HG03159 (cell line): ENCODE data around the gene PRPSAP1.

ENCODE experiments used
- ATAC-seq: cut with Tn5 transposase; IDR thresholded peaks from one replicate; pipeline ENCODE4 v1.9.1; 2021; ENCODE audit warnings: mild to moderate bottlenecking, moderate library complexity; ENCODE audit not compliant: unreplicated experiment

The PRPSAP1 gene

DNA sequence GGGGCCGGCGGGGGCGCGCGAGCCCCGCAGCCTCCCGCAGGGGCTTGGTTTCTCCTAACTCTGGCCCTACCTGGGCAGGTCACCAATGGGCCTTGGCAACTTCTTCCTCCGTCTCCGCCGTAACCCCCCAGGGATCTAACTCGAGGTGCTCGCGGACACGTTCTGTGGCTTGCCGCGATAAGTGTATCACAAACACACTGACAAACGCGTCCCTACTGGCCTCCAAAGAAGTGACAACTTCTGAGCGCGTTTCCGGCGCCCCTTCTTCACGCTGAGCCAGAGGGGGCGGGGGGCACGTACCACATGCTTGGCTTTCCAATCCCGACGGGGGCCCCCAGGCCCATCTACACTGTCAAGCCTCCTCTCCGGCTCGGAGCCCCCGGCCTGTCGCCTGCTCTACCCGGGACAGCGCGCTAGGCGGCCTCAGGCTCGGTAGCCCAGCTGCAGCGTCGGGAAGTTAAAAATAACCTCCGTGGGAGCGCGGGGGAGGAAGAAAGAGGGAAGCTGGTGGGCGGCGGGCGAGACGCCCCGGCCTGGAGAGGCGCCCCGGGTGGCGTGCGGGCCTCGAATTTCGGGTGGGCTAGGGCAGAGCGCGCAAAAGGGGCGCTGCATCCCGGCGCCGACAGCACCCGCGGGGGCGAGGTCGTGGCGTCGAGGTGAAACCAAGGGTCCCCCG is 30.0 kb upstream of the PRPSAP1 start:
- peak; percentile 16 for ATAC-seq

DNA sequence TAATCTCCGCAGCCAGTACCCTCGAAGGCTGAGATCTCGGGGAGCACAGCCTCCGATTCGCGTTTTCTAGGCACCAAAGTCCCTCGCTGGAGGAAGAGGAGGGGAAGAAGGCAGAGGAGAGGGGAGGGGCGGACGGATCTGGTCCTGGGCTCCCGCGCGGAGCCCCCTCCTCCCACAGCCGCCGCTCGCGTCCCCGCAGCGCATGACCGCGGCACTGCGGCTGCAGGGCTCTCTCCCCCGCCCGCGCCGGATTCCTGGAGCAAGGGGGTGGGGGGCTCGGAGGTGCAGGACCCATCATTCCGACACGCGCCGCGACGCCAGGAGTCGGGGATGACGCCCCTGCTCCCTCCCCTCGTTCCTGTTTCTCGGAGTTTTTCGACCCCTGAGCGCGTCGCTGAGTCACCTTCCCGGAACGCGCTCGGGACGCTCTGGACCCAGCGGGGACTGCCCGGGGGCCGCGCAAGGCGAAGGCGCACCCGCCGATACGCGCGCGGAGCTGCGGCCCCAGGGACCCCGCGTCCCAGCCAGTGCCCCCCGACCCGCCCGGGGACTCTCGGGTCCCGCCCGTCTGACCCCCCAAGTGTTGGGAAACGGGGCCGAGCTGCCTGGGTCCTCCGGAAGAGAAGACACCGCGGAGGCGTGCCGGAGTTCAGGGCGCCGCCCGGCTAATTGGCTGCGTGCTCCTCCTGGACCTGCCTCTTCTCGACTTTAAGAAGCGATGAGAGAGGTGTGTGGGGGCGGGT is 29.3 kb upstream of the PRPSAP1 start:
- no peak for ATAC-seq

DNA sequence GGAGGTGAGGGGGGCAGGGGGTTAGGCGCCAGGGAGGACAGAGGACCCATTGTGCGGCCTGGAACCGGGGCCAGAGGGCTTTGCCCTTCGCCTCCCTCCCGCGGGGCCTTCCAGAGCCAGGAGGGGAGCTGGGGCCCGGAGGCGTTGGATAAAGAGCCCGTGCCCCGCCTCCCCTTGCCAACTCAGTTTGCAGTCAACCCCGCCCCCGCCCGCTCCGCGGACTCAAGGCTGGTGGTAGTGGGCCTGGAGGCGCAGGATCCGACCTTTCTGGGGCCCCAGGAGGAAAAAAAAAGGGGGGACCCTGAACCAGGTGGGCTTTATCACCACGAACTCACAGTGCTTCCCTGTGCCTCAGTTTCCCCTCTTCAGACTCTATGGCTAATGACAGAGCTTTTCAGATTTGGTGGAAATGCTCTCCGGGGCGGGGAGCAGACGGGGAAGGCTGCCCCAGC is 28.7 kb upstream of the PRPSAP1 start:
- no peak for ATAC-seq

DNA sequence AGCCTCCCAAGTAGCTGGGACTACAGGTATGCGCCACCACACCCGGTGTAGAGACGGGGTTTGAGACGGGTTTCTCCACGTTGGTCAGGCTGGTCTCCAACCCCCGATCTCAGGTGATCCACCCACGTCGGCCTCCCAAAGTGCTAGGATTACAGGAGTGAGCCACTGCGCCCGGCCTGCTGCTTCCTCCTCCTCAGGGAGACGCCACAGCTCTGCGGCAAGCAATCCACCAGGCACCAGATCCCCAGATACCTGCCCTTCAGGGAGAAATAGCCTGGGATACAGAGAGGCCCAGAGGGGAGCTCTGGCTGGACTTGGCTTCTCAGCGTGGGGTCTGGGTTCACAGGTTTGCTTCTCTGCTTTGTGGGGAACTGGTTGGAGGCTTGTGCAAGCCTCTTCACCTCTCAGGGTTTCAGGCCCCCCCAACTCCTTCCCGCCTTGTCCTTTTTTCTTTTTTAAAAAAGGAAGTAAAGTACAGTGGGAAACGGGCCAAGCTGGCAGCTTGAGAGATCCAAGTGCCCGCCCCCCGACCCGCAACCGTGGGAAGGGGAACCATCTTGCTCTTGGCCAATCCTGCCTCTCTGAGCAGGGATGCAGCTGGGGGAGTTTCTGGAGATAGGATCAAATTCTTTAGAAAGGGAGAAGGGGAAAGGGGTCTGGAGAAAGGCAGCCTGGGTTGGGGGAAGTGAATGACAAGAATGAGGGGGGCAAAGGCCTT is 28.1 kb upstream of the PRPSAP1 start:
- ATAC-seq: no peak

DNA sequence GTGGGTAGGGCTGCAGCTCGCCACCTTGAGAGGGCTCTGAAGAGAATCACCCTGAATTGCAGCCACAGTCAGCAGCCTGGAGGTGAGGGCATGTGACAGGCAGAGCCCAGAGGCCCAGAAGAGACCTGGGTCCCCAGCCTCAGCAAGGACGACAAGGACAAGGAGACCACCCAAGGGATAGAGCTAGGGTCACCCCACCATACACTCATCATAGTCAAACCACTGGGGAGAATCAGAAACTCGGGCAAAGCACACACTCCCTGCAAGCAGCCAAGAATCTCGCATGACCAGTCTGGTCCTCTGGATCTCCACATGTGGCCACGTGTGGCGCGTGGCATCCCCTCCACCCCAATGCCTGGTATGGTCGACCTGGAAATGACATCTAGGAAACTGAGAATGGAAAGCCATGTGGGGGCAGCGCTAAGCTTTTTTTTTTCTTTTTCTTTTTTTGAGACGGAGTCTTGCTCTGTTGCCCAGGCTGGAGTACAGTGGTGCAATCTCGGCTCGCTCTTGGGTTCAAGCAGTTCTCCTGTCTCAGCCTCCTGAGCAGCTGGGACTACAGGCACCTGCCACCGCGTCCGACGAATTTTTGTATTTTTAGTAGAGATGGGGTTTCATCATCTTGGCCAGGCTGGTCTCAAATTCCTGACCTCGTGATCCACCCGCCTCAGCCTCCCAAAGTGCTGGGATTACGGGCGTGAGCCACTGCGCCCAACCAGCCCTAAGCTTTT is 26.1 kb upstream of the PRPSAP1 start:
- no peak for ATAC-seq

DNA sequence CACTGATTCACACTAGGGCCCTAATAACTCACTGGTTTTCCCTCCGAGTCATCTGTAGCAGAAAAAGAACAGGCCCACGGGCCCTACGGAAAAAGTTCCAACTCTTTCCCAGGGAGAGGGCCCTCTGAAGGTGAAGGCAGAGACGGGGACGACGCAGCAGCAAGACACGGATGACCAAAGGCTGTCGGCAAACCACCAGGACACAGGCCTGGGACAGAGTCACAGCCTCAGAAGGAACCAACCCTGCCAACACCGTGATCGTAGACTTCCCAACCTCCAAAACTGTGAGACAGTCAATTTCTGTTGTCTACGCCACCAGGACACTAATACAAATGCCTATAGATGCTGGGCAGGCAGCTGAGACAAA is 25.5 kb upstream of the PRPSAP1 start:
- no peak for ATAC-seq

DNA sequence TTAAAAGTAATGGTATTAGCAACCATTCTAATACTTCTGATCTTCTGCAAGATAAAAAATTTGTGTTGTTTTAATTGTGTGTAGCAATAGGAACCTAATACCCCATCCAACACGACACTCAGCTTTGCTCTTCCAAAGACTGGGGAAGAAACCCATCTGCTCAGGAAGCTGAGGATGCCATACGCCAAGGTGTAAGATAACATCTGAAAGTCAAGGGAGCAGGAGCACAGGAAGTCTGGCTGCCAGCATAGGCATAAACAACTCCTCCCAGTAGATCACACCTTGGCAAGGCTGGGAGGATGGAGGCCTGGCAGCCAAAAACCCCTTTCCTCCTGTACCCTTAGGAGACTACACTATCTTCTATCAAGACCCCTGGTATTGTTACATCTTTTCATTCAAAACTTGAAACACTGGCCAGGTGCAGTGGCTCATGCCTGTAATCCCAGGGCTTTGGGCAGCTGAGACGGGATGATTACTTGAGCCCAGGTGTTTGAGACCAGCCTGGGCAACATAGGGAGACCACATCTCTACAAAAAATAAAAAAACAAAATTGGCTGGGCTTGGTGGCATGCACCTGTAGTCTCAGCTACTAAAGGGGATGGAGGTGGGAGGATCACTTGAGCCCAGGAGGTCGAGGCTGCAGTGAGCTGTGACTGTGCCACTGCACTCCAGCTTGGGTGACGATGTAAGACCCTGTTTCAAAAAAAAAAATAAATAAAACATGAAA is 25.0 kb upstream of the PRPSAP1 start:
- ATAC-seq: no peak

DNA sequence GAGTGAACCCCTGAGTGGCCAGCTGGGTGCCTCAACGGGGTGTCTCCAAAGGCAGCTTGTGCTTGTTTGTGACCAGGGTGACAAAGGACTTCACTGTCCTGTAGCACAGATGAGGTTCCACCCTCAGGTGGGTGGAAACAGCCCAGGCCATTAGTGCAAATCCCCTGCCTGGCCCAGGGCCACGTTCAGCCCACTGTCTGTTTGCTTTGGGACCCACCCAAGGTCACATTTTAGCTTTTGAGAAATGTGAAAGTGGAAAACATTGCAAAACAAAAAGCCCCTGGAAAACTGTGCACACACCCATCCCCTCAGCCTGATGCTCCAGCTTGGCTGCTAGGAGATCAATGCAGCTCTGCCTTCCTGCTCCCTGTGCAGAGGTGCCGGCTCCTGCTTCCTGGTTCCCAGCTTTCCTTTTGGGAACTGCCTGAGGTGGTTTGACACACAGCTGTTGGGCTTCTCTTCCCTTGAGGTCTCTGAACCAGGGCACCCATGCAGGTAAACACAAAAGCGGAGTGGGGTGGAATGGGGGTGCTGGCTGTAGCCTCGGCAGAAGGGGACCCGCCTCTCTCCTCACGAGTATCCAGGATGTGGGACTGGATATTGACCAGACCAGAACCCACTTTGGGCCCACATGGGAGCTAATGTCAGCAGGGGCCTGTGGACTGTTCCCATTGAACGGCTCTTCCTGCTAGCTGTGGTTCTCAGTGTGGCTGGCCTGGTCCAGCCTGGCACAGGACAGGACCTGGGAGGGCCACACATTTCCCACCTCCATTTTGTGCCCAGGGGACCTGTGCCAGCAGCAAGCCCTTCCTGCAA is 22.8 kb upstream of the PRPSAP1 start:
- no peak for ATAC-seq

DNA sequence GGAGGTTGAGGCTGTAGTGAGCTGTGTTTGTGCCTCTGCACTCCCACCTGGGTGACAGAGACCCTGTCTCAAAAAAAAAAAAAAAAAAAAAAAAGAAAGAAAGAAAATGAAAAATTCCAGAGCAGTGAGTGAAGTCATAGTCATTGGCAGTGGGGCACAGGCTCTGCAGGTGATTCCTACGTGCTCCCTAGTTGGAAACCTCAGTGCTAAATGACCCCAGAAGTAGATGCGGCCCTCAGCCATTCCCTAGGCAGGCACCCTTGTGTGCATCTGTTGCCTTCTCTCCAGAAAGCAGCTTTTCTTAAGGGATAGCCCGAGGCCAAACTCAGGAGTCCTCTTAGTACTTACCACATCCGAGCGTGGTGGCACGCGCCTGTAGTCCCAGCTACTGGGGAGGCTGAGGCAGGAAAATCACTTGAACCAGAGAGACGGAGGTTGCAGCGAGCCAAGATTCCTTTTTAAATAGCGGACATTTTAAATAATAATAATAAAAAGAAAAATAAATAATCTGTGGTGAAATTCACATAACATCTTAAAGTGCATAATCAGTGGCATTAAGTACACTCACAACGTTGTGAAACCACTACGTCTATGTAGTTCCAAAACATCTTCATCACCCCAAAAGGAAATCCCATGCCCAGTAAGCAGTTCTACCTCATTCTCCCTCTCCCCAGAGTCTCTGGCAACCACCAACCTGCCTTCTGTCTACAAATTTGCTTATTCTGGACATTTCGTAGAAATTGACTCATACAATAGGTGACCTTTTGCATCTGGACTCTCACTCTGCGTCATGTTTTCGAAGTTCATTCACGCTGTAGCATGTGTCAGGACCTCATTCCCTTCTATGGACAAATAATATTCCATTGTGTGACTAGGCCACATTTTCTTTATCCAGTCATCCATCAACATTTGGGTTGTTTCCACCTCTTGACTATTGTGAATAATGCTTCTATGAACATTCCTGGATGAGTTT is 18.2 kb upstream of the PRPSAP1 start:
- no peak for ATAC-seq

DNA sequence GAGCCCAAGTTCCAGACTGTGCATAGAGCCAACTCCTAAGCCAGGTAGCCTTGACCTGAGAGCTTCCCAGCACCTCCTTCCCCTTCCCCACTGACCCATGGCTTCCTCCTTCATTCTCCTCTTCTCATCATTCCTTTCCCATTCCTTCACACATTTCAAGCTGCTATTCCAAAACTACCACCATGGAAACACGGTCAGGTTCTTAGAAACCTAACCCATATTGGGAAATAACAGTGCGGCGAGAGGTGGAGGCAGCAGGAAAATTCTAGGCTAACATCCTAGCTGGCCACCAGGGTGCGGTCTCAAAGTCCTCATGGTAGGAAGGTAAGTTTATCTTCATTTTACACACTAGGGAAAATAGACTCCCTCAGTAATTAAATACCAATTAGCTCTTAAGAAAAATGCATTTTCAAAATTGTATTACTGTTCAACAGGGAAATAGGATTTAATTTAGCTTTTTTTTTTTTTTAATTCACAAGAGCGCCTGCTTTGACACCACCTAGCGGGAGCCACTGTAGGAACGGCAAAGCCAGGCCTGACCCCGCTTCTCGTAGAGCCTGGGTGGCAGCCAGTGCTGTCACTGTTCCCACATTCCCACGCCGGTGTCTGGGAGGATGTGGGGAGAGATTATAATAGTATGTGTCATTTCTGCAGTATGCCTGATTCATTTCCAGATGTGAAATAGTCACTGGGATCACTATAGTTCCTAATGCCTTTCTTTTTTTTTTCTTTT is 16.7 kb upstream of the PRPSAP1 start:
- no peak for ATAC-seq

DNA sequence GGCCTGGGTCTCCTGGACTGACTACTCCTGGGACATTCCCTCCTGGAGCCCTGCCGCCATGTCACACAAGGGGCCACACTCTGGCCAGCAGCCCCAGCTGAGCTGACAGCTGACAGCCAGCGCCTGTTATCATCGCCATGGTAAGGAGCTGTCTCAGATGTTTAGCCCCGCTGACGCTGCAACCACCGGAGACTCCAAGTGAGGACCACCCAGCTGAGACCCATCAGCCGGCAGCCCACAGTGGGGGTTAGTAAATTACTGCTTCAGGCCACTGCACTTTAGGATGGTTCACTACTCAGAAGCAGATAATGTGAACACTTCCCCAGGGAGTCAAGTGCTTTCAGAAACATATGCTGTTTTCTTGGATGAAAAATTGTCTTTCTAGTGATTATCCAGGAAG is 16.1 kb upstream of the PRPSAP1 start:
- ATAC-seq: no peak

DNA sequence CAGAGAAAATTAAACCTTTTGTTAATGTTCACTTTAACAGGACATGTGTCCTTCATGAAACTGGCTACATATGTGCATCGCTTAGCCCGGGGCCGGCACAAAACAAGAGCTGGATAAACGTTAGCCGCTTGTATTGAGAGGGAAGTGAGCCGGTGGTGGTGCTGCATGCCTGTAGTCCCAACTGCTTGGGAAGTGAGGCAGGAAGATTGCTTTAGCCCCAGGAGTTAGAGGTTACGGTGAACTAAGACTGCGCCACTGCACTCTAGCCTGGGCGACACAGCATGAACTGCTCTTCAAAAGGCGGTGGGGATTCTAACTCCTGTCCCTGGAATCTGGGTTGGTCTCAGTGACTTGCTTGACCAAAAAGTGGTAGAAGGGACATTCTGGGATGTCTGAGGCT is 15.7 kb upstream of the PRPSAP1 start:
- no peak for ATAC-seq

DNA sequence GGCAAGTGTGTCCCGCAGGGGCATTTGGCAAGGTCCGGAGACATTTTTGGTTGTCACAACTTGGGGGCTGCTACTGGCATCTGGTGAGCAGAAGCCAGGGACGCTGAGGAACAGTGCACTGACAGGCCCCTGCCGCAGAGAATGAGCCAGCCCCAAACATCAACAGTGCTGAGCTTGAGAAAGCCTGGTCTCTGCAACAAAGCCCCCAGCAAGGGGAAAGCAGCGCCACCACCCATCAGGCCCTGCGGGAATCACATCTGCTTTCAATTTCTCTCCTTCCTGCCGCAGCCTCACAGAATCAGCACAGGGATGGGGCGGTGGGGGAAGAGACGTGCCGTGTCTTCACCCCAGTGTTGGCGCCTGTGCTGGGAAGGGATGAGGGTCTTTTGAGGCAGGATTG is 14.8 kb upstream of the PRPSAP1 start:
- no peak for ATAC-seq

DNA sequence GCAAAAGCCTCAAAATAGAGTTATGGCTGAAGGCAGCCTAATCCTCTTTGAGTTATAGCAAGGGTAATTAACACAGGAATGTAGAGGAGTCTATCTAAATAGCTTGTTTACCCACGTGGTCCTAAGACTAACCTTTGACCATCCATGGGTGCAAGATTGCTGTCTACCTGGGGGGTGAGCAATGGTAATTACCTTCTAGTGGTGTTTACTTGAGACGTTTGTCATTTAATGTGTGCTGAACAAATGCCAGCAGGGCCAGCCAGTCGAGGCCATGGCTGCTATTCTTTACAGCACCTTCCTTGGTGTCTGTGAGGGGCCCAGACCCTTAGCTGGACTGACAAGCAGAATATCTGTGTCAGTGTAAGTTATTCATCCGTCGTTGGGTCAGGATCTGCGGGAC is 13.9 kb upstream of the PRPSAP1 start:
- ATAC-seq: no peak

DNA sequence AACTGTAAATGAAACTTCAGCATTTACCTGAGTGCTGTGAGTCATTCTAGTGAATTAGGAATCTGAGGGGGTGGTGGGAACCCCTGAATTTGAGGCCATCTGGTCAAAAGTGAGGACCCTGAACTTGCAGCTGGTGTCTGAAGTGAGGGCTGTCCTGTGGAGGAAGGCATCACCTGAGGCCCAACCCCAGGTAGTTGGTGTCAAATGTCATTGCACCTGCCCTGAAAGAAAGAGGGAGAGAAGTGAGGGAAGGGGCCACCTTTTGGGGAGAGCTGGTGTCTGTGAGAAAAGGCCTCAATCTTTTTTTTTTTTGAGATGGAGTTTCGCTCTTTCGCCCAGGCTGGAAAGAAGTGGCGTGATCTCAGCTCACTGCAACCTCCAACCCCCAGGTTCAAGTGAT is 12.5 kb upstream of the PRPSAP1 start:
- ATAC-seq: no peak

DNA sequence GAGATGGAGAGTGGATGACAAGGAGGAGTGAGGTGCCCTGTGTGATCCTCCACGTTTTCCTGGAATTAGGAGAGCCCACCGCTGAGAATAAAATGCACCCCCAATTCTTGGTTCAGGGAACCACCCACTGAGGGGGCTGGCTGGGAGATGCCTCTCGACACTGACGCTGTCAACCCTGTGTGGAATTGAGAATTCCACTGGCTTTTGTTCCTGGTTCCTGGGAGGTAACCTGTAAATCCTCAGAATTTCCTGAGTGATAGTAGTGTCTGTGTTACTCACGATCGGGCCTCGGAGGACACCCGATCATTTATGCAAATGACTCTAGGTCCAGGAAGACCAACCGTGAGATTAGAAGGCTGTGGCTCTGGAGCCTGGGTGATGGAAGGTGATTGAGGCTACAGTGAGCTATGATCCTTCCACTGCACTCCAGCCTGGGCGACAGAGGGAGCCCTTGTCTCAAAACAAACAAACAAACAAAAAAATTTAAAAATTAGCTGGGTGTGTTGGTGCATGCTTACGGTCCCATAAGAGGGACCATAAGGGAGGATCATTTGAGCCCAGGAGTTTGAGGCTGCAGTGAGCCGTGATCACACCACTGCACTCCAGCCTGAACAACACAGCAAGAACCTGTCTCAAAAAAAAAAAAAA is 11.7 kb upstream of the PRPSAP1 start:
- ATAC-seq: no peak

DNA sequence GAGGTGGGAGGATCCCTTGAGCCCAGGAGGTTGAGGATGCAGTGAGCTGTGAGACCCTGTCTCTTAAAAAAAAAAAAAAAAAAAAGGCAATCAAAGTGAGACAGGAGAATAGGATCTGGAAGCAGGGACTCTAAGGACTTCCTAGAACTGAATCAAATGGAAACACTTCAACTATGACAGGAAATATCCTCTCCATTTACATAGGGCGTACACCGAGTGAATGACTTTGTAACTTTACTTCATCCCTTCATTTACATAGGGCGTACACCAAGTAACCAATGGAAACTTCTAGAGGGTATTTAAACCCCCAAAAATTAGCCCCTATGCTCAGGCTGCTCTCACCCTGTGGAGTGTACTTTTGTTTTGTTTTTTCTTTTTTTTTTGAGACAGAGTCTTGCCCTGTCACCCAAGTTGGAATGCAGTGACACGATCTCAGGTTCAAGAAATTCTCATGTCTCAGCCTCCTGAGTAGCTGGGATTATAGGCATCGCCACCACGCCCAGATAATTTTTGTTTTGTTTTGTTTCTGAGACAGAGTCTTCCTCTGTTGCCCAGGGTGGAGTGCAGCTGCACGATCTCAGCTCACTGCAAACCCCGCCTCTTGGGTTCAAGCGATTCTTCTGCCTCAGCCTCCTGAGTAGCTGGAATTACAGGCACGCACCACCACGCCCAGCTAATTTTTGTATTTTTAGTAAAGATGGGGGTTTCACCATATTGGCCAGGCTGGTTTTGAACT is 9.6 kb upstream of the PRPSAP1 start:
- ATAC-seq: no peak
